HG02973 (cell line): ENCODE measurements around the gene UROC1.

Source experiments
- ATAC-seq: cut with Tn5 transposase; IDR thresholded peaks from one replicate; pipeline ENCODE4 v1.9.1; 2021; ENCODE audit warnings: moderate library complexity; ENCODE audit not compliant: unreplicated experiment

Gene UROC1

GRCh38 chr3:126533506-126533905 lies 15.9 kb upstream of the UROC1 start:
- no peak for ATAC-seq

- ATAC-seq: no peak
Measured at GRCh38 chr3:126531051-126531330, 13.4 kb upstream of the UROC1 start.

- ATAC-seq: no peak
Measured at GRCh38 chr3:126530171-126531050, 12.8 kb upstream of the UROC1 start.

- no peak for ATAC-seq
Measured at GRCh38 chr3:126529585-126530170, 12.1 kb upstream of the UROC1 start.

GRCh38 chr3:126528800-126529541 lies 11.4 kb upstream of the UROC1 start:
- no peak for ATAC-seq

- no peak for ATAC-seq
Measured at GRCh38 chr3:126528419-126528799, 10.8 kb upstream of the UROC1 start.

GRCh38 chr3:126527455-126528211 lies 10.1 kb upstream of the UROC1 start:
- ATAC-seq: no peak

- ATAC-seq: no peak
Measured at GRCh38 chr3:126527006-126527405, 9.4 kb upstream of the UROC1 start.

- no peak for ATAC-seq
Measured at GRCh38 chr3:126526668-126527005, 9.1 kb upstream of the UROC1 start.

GRCh38 chr3:126525853-126526667 lies 8.5 kb upstream of the UROC1 start:
- ATAC-seq: no peak

- no peak for ATAC-seq
Measured at GRCh38 chr3:126525091-126525852, 7.7 kb upstream of the UROC1 start.

GRCh38 chr3:126524429-126524988 lies 6.9 kb upstream of the UROC1 start:
- no peak for ATAC-seq

- no peak for ATAC-seq
Measured at GRCh38 chr3:126523745-126524428, 6.3 kb upstream of the UROC1 start, which contains the start of gene CHST13. TSS of gene CHST13 (plus strand) at chr3:126524155. CDS start at chr3:126524333, 178 bp downstream.

GRCh38 chr3:126522363-126522788 lies 4.8 kb upstream of the UROC1 start:
- no peak for ATAC-seq

GRCh38 chr3:126521122-126521891 lies 3.7 kb upstream of the UROC1 start:
- ATAC-seq: no peak

GRCh38 chr3:126519506-126520455 lies 2.2 kb upstream of the UROC1 start:
- no peak for ATAC-seq

- no peak for ATAC-seq
Measured at GRCh38 chr3:126518779-126519177, 1.2 kb upstream of the UROC1 start.
